Jurkat, Clone E6-1 (cell line): Measurements from ENCODE around the gene LMF2.
"Not testable (repeated sequence)": the region's sequence is repeated elsewhere in the genome, so short reads cannot be mapped to it uniquely, and the experiment has no call there.

ENCODE experiments used
- DNase-seq: peaks from one replicate; pipeline ENCODE4 v3.0.0-alpha.2; 2011; ENCODE audit warnings: low read depth, low spot score
- H3K4me3 ChIP-seq: 2 replicates; pipeline ENCODE4 v1.5.1; 2011; ENCODE audit warnings: mild to moderate bottlenecking, low read length, control low read depth, moderate library complexity

Gene LMF2

DNA sequence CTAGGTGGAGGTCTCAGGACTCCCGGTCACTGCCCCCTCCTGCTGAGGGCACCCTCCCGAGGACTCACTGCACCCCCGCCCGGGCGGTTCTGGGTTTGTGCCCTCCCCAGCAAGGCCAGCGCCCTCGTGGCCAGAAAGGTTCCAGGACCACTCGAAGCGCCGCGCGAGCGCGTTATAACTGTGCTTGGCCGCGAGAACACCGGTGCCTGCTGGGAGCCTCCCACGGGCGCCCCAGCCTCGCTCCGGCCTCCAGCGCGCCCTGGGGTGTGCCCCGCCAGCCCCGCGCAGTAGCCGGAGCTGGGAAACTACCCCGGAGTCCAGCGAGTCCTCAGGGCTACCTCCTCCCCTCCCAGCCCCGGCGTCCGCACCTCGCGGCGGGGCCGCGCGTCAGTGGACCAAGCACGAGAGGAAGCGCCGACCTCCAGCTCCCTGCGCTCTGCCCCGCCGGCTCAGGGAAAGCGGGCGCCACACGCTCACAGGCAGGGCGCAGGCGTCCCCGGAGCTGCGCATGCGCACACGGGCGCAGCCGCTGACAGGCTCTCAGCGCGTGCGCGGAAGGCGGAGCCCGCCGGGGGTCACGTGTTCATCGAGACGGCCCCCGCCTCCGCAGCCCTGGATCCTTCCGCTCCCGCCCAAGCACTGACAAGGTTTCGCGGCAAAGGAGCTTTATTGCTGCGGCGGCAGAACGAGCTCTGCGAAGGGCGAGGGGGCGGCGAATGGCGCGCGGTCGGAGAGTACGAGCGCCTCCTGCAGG, 17.8 kb upstream of the LMF2 start, which contains the start of gene SCO2:
Gene SCO2 (minus strand): TSS at position 495 of the 754 bp plus-strand sequence. CDS start 1,187 bp downstream, outside the sequence.
- H3K4me3 ChIP-seq, result peak within 1 kb of the TSS; percentile 71
- DNase-seq, result peak; percentile 95

DNA sequence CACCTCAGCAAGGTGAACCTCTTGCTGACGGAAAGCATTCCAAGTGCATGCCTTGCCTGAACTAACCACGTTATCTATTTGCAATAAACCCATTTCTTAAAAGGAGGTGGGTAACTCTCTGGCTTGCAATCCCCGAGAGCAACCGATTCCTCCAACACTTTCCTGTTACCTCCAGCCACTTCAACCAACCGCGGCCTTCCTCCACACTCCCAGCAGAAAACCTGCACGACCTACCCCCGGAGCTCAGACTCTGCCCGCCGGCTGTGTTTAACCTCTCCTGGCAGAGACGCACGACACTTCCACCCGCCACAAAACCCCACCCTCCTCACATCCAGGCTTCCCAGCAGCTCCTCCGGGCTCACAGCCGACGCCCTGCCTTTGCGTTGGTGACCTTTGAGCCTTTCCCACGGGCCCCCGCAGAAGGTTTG, 17.2 kb upstream of the LMF2 start:
- peak overlapping the region; percentile 71 for H3K4me3 ChIP-seq
- no peak for DNase-seq

DNA sequence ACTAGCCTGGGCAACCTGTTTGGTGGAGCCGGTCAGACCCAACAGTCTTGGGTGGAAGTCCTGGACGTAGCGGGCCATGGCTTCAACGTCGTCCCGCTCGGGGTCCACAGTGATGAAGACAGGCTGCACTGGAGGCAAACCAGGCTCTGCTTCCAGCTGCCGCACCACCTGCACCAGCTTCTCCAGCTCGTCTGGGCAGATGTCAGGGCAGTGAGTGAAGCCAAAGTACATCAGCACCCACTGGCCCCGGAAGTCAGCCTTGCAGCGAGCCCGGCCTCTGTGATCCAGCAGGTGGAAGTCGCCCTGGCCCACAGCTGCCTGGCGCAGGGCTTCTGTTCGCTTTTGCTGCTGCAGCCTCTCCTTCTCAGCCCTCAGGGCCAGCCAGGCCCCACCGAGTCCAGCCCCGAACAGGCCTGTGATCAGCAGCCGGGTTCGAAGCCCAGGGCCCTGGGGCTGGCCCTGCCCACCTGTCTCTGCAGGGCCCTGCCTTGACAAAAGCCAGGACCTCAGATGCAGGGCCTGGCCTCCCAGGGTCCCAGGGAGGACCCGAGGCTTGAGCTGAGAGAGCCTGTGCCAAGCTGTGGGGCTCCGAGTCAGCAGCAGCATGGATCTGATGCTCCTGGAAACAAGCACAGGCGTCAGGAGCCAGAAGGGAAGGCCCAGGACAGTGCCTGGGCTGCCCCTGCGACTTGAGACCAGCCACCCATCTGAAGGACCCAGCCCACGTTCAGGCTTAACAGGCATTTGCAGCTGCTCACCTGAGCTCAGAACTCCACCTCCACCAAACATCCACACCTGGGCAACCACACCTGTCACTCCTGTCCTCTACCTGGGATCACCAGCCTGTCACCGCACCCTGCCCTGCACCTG, 16.5 kb upstream of the LMF2 start:
- no peak for DNase-seq
- peak overlapping the region; percentile 71 for H3K4me3 ChIP-seq

DNA sequence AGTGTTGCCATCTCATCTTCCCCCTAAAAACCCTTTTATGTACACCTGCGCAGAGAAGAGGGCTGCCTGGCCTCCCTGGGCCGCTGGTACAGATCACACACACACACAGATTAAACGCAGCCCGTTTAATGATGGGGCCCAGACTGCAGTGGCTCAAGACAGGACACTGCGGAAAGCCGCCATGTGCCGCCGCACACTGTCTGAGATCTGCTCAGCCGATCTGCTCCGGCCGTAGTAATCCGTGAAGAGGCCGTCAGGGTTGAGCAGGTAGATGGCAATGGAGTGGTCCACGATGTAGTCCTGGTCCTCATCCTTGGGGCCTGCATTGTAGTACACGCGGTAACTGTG, 15.9 kb upstream of the LMF2 start:
- DNase-seq, result no peak
- H3K4me3 ChIP-seq, result no peak overlapping the region

DNA sequence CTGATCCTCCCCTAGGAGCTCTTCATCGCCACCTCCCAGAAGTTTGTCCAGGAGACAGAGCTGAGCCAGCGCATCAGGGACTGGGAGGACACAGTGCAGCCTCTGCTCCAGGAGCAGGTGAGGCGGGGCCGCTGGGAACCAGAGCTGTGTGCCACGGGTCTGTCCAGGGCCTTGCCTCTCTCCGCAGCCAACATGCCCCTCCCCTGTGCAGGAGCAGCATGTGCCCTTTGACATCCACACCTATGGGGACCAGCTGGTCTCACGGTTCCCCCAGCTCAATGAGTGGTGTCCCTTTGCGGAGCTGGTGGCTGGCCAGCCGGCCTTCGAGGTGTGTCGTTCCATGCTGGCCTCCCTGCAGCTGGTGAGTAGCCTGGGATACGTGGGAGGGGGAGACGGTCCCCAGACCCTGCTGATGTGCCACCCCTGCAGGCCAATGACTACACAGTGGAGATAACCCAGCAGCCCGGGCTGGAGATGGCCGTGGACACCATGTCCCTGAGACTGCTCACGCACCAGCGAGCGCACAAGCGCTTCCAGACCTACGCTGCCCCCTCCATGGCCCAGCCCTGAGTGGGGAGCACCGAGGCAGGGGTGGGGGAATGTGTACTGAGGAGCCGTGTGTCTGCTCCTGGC, 15.4 kb upstream of the LMF2 start:
- no peak for DNase-seq
- no peak overlapping the region for H3K4me3 ChIP-seq

DNA sequence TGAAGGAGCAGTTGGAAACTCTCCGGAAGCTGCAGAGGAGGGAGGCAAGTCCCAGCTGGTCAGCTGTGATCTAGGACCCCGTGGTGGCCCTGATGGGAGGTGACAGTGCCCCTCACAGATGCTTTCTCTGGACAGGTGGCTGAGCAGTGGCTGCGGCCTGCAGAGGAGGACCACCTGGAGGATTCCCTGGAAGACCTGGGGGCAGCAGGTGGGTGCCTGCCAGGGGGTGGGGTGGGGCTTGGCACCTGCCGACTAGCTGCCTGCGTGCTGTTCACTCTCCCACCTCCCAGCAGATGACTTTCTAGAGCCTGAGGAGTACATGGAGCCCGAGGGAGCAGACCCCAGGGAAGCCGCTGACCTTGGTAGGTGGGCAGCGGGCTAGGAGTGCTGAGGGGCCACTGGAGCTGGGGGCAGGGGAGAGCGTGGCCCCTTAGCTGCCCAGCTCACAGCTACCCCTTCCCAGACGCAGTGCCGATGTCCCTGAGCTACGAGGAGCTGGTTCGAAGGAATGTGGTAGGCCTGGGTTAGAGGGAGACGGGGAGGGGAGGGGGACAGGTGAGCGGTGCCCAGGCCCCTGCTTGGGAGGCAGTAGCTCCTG, 14.8 kb upstream of the LMF2 start:
- H3K4me3 ChIP-seq, result no peak overlapping the region
- DNase-seq, result no peak

DNA sequence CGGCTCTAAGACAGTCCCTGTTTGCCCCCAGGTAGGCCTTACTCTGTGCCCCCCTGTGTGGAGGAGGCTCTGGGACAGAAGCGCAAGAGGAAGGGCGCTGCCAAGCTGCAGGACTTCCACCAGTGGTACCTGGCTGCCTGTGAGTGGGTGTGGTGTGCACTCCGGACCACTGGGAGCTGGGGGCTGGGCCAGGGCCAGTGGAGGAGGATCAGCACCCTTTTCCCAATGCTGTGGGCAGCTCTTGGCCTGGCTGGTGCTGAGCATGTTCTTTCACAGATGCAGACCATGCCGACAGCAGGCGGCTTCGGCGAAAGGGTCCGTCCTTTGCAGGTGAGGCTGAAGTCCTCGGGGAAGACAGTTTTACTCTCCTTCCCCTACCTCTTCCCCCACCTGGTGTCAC, 14.2 kb upstream of the LMF2 start:
- no peak overlapping the region for H3K4me3 ChIP-seq
- DNase-seq, result no peak

DNA sequence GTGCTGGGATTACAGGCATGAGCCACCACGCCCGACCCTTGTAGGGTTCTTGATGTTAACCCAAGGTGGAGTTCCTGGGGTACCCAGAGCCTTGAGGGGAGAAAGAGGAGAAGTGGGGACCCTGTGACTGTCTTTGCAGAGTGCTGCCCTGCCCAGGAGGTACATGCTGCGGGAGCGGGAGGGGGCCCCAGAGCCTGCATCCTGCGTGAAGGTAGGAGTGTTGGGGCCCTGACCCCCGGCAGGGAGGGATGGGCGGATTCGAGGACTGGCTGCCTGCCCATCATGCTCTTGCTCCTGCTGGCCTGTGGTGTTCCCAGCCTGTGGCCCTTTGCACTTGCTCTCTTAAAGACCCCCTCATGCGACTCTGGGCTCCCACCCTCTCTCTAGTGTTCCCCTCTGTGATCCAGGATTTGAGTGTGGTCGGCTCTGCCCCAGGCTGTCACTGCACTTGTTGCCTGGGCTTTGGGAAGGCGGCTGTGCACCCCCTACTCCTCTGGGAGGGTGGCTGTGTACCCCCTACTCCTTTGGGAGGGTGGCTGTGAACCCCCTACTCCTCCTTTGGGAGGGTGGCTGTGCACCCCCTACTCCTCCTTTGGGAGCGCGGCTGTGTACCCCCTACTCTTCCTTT, 13.4 kb upstream of the LMF2 start:
- no peak for DNase-seq
- H3K4me3 ChIP-seq, result no peak overlapping the region

DNA sequence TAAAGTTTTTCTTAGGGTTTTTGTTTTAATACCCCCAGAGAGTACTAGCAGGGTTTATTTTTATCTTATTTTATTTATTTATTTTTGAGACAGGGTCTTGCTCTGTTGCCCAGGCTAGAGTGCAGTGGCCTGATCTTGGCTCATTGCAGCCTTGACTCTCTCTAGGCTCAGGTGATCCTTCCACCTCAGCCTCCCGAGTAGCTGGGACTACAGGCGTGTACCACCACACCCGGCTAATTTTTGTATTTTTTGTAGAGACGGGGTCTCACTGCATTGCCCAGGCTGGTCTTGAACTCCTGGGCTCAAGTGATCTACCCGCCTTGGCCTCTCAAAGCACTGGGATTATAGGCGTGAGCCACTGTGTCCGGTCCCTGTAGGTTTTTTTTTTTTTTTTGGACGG, 12.7 kb upstream of the LMF2 start:
- not testable (repeated sequence) for H3K4me3 ChIP-seq, DNase-seq

DNA sequence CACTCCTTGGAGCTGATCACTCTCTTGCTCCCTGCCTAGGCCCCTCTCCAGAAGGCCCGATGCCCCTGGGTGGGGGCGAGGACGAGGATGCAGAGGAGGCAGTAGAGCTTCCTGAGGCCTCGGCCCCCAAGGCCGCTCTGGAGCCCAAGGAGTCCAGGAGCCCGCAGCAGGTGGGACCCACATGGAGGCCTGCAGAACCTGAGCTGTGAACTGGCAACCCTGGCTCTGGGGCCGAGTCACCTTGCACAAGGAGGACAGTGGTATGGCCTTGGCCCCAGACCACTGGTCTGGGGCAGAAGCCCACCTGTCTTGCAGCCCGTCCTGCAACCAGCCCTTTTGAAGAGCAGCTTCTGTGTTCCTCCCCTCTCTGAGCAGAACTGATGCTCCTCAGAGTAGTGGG, 11.6 kb upstream of the LMF2 start:
- DNase-seq, result no peak
- H3K4me3 ChIP-seq, result no peak overlapping the region

DNA sequence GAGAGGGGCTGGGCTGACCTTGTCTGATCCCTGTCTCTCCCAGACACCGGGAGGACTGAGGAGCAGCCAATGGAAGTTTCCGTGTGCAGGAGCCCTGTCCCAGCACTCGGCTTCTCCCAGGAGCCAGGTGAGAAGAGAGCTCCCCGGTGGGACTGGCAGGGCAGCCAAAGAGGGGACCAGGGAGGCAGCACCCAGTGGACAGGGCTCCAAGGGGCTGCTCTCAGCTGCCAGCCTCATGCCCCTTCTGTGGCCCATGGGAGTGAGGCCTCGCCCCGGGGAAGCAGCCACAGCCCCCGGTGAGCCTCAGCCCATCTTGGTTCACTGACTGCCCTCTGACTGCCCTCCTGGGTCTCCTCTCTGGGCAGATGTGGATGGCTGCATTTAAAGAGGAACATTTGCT, 11.1 kb upstream of the LMF2 start:
- no peak for DNase-seq

DNA sequence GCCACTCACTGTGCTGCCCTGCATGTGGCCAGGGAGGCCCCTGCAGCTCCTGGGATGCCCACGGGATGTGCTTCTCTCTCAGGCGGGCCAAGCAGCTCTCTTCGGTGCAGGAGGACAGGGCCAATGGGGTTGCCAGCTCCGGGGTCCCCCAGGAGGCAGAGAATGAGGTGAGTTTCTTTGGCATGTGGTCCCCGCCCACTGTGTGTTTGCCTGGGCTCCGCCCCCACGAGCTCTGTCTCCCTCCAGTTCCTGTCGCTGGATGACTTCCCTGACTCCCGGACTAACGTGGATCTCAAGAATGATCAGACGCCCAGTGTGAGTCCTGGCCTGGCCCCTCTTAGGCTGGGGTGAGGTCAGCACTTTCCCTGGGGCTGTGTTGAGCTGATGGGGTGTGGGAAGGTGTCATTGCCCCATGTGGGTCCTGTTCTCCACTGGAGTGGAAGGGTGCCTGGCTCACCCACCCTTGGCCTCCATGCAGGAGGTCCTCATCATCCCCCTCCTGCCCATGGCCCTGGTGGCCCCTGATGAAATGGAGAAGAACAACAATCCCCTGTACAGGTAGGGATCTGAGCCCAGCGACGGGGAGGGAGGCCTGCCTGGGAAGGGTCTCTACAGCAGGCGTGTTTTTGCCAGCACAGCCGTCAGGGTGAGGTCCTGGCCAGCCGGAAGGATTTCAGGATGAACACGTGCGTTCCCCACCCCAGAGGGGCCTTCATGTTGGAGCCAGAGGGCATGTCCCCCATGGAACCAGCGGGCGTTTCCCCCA, 10.2 kb upstream of the LMF2 start:
- H3K4me3 ChIP-seq, result no peak overlapping the region
- no peak for DNase-seq

More for the DNA sequence above, 11.1 kb upstream of the LMF2 start:
- H3K4me3 ChIP-seq, result no peak overlapping the region

DNA sequence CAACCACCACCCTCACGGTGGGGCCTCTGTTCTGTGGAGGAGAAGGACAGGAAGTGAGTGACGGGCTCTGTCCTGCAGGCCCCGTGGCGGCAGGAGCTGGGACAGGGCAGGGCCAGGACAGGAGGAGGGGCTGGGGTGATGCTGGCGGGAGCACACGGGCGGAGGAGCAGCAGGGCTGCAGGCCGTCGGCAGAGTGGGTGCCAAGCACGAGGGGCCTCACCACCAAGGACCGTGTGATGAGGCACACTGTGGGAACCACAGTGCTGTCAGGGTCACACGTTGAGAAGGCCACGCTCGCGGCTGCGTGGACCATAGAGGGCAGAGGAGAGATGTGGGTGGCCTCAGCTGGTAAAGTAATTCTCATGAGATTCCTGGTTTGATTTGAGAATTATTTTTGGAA, 9.4 kb upstream of the LMF2 start:
- no peak overlapping the region for H3K4me3 ChIP-seq
- DNase-seq, result no peak

DNA sequence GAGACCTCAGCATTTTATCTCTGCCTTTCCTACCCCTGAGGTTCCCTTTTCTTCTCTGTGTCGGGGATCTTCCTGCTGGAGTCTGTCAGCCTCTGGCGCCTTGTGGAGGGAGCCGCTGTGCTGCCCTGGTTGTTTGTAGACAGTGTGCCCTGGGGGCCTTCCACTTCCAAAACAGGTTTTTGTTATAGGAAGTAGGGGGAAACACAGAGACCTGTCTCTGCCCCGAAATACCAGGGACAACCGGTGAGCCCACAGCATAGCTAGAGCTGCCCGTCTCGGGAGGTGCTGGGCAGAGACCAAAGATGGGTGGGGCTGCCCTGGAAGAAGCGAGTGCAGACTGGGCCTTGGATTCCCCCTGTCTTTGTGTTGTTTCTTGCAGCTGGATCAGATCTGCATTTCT, 8.6 kb upstream of the LMF2 start:
- no peak overlapping the region for H3K4me3 ChIP-seq
- no peak for DNase-seq

DNA sequence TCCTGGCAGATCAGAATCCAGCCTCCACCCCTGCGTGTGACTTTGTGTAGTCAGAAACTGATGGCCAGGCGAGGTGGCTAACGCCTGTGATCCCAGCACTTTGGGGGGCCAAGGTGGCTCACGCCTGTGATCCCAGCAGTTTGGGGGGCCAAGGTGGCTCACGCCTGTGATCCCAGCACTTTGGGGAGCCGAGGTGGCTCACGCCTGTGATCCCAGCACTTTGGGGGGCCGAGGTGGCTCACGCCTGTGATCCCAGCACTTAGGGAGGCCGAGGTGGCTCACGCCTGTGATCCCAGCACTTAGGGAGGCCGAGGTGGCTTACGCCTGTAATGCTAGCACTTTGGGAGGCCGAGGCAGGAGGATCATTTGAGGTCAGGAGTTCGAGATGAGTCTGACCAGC, 5.7 kb upstream of the LMF2 start:
- no peak overlapping the region for H3K4me3 ChIP-seq
- DNase-seq, result no peak

DNA sequence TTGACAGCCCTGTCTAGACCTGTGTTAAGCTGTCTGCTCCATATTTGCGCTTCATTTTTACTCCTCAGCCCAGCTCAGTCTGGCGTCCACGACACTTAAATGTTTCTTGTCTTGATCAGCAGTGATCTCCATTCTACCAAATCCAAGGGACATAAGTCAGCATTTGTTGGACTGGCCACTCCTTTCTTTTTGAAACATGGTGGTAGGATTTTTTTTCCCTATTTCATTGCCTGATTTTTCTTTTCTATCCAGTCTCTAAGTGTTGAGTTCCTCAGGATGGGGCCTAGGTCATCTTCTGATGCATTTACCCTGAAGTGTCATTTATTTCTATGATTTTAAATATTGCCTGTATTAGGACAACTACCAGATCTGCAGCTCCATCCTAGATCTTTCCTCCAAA, 1.4 kb upstream of the LMF2 start:
- no peak for DNase-seq
- peak overlapping the region; percentile 56 for H3K4me3 ChIP-seq

DNA sequence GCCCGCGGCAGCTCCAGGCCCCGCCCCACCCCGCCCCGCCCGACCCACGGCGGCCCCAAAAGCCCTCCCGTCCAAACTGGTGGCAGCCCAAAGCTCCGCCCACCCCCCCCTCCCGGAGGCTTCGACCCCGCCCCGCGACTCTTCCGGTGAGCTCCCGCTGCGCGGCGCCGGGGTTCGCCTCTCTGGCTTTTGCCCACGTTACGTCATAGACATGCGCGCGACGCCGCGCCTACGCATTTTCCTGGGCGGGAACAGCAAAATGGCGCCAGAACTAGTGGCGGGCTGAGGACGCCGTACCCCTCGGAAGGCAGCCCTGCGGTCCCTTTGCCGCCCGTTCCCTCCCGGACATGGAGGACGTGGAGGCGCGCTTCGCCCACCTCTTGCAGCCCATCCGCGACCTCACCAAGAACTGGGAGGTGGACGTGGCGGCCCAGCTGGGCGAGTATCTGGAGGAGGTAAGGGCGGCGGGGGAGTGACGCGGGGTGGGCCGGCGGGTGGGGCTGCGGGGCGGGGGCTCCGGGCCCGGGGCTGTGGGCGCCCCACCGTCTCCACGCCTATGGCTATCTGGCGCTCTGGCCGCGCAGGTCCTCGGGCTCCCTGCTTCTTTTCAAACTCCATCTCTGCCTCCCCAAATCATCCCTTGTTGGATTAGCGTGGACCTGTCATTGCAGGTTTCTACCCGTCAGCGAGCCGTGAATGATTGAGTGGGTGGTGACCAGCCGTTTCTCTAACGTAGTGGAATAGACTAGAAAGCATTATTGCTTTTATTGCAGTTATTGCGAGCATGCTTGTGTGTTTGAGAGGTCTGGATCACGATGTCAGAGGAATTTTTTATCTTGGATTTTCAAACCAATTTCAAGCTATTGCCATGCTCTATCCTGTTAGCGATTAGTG, 736 bp upstream of the LMF2 start, which contains the start of gene NCAPH2:
Gene NCAPH2 (plus strand): TSS at position 234 of the 894 bp plus-strand sequence. CDS start 114 bp downstream, at position 348.
- H3K4me3 ChIP-seq, result peak within 1 kb of the TSS; percentile 94
- peak; percentile 95 for DNase-seq
